IMR-90 (cell line): ENCODE results near the gene TRAP1. TPM values are rescaled to one million over a fixed set of nuclear protein-coding genes. Genes with fewer than 3 reads are reported as not detected.

ENCODE experiments used
- ATAC-seq: fragments of 200-7000 bp; cut with Tn5 transposase; 2 replicates; pipeline ENCODE4 v1.9.1; 2020; ENCODE audit warnings: low read depth, mild to moderate bottlenecking, moderate library complexity
- BruUV-seq: library from RNA; stranded (reverse); fragments of 400-500 nt; replicated peaks from 2 replicates; lab custom pipeline; 2021; lab: Mats Ljungman, UMichigan
- CTCF ChIA-PET: fragments of 300-600 bp; formaldehyde crosslinking; extraction: SDS; loops from one replicate; lab custom pipeline; 2021; ENCODE audit warnings: antibody characterized with exemption; lab: Yijun Ruan, JAX
- POLR2A ChIA-PET: fragments of 300-600 bp; sonication (Branson Sonifier 250); formaldehyde crosslinking; loops from one replicate; lab custom pipeline; 2022; ENCODE audit warnings: antibody characterized with exemption; ENCODE audit not compliant: unreplicated experiment; lab: Charles Lee
- DNase-seq: peaks from one replicate; pipeline ENCODE4 v3.0.0; 2013
- H2AFZ ChIP-seq: replicated peaks from 2 replicates; pipeline ENCODE3; 2013; ENCODE audit warnings: low read length, mild to moderate bottlenecking; ENCODE audit not compliant: poor library complexity
- H2AK5ac ChIP-seq: 2 replicates; pipeline ENCODE4 v1.6.1; 2013; ENCODE audit warnings: low read depth, low read length, inconsistent platforms
- H2AK9ac ChIP-seq: replicated peaks from 2 replicates; pipeline ENCODE3; 2013; ENCODE audit warnings: mild to moderate bottlenecking, low read depth, low read length, moderate library complexity; ENCODE audit not compliant: poor library complexity
- H2BK120ac ChIP-seq: 2 replicates; pipeline ENCODE4 v1.6.1; 2013; ENCODE audit warnings: low read depth, low read length, inconsistent platforms
- H2BK15ac ChIP-seq: 3 replicates; pipeline ENCODE4 v1.6.1; 2013; ENCODE audit warnings: low read depth, low read length, inconsistent platforms
- H2BK20ac ChIP-seq: 2 replicates; pipeline ENCODE4 v1.6.1; 2013; ENCODE audit warnings: low read depth, mild to moderate bottlenecking, inconsistent platforms, low read length, moderate library complexity
- H2BK5ac ChIP-seq: 2 replicates; pipeline ENCODE4 v1.6.1; 2013; ENCODE audit warnings: mild to moderate bottlenecking, low read depth, low read length, inconsistent platforms; ENCODE audit not compliant: poor library complexity, severe bottlenecking
- H3K14ac ChIP-seq: replicated peaks from 2 replicates; pipeline ENCODE4 v1.6.1; 2013; ENCODE audit warnings: low read depth, low read length, inconsistent platforms
- H3K18ac ChIP-seq: 2 replicates; pipeline ENCODE4 v1.6.1; 2013; ENCODE audit warnings: low read depth, low read length, control low read depth
- H3K23ac ChIP-seq: 2 replicates; pipeline ENCODE4 v1.6.1; 2013; ENCODE audit warnings: low read depth, low read length, inconsistent platforms
- H3K27ac ChIP-seq: 2 replicates; pipeline ENCODE4 v1.5.1; 2013; ENCODE audit warnings: mild to moderate bottlenecking, control low read depth, low read length; ENCODE audit not compliant: insufficient read depth
- H3K27me3 ChIP-seq: 2 replicates; pipeline ENCODE4 v1.6.1; 2013; ENCODE audit warnings: low read length; ENCODE audit not compliant: control insufficient read depth, insufficient read depth
- H3K36me3 ChIP-seq: 2 replicates; pipeline ENCODE4 v1.6.1; 2013; ENCODE audit warnings: low read length, mixed read lengths; ENCODE audit not compliant: control insufficient read depth, insufficient read depth
- H3K4ac ChIP-seq: 2 replicates; pipeline ENCODE4 v1.6.1; 2013; ENCODE audit warnings: low read depth, low read length, inconsistent platforms
- H3K4me1 ChIP-seq: 2 replicates; pipeline ENCODE4 v1.6.1; 2013; ENCODE audit warnings: low read length, mixed read lengths; ENCODE audit not compliant: control insufficient read depth, insufficient read depth
- H3K4me2 ChIP-seq: 2 replicates; pipeline ENCODE4 v1.6.1; 2013; ENCODE audit warnings: low read depth, mild to moderate bottlenecking, control low read depth, low read length, moderate library complexity
- H3K4me3 ChIP-seq: 2 replicates; pipeline ENCODE4 v1.5.1; 2013; ENCODE audit warnings: low read depth, mild to moderate bottlenecking, control low read depth, low read length, moderate library complexity; ENCODE audit not compliant: insufficient read depth
- H3K56ac ChIP-seq: 2 replicates; pipeline ENCODE4 v1.6.1; 2013; ENCODE audit warnings: low read length, inconsistent platforms; ENCODE audit not compliant: insufficient read depth; ENCODE audit errors: extremely low read depth
- H3K79me1 ChIP-seq, 2 experiments: 2 replicates each; pipeline ENCODE4 v1.6.1; 2013; ENCODE audit warnings: low read length in 2 of 2, inconsistent platforms in 1 of 2, low read depth in 1 of 2
- H3K9ac ChIP-seq: 2 replicates; pipeline ENCODE4 v1.6.1; 2013; ENCODE audit warnings: low read depth, low read length, control low read depth
- H3K9me1 ChIP-seq: 2 replicates; pipeline ENCODE4 v1.6.1; 2013; ENCODE audit warnings: low read length, inconsistent platforms; ENCODE audit not compliant: insufficient read depth
- H3K9me3 ChIP-seq: 2 replicates; pipeline ENCODE4 v1.6.1; 2013; ENCODE audit warnings: low read length; ENCODE audit not compliant: control insufficient read depth, insufficient read depth
- H4K20me1 ChIP-seq: 2 replicates; pipeline ENCODE4 v1.6.1; 2013; ENCODE audit warnings: low read length, inconsistent platforms; ENCODE audit not compliant: insufficient read depth
- H4K5ac ChIP-seq: 2 replicates; pipeline ENCODE4 v1.6.1; 2013; ENCODE audit warnings: mild to moderate bottlenecking, low read depth, low read length, control low read depth
- H4K8ac ChIP-seq, 2 experiments: 2 replicates each; pipeline ENCODE4 v1.6.1; 2013; ENCODE audit warnings: low read depth in 2 of 2, low read length in 2 of 2, control low read depth in 1 of 2, inconsistent platforms in 1 of 2
- H4K91ac ChIP-seq: 2 replicates; pipeline ENCODE4 v1.6.1; 2013; ENCODE audit warnings: low read depth, low read length, inconsistent platforms; ENCODE audit not compliant: insufficient read depth
- CEBPB ChIP-seq: IDR thresholded peaks from 2 replicates; pipeline ENCODE4 v1.6.1; 2012; ENCODE audit warnings: low read depth, low read length, improper control_type of control experiment
- WGBS, 2 experiments: methylation state at CpG; one replicate each; pipeline versions ENCODE4 v1.1.5 to v1.1.7; 2013; ENCODE audit warnings: missing lambda C conversion rate in 2 of 2; ENCODE audit not compliant: insufficient read length in 1 of 2; ENCODE audit errors: extremely low coverage in 2 of 2; 5-methylcytosine and 5-hydroxymethylcytosine counted together
- dilution Hi-C: fragments of 300-500 bp; cut with HindIII; formaldehyde crosslinking; loops from one replicate; pipeline ENCODE4 v1.14.3; 2018; ENCODE audit warnings: low sequenced_read_pairs; ENCODE audit not compliant: unreplicated experiment
- in situ Hi-C: fragments of 300-500 bp; cut with MboI; formaldehyde crosslinking; loops from 3 replicates; pipeline ENCODE4 v1.14.3; 2019; ENCODE audit warnings: low sequenced_read_pairs, inconsistent platforms, mixed read lengths
- intact Hi-C: fragments of 100-400 bp; cut with micrococcal nuclease; formaldehyde crosslinking; loops from 2 replicates; pipeline ENCODE4 v1.10.0; 2022
- polyA plus RNA-seq, 3 experiments: library from polyadenylated mRNA; depleted of rRNA; stranded (reverse); fragments of >200 nt; gene quantifications; 2 replicates each; pipeline ENCODE4 v1.2.3, GENCODE V29; 2012; ENCODE audit warnings: low replicate concordance in 1 of 3
- total RNA-seq: library from RNA; depleted of rRNA; stranded (reverse); fragments of >200 nt; gene quantifications from 2 replicates; pipeline ENCODE4 v1.2.3, GENCODE V29; 2012

Gene TRAP1
- total and polyA plus RNA-seq, 2 of the 4 experiments (the other 2 are of a cell fraction): 139 to 145 TPM

DNA sequence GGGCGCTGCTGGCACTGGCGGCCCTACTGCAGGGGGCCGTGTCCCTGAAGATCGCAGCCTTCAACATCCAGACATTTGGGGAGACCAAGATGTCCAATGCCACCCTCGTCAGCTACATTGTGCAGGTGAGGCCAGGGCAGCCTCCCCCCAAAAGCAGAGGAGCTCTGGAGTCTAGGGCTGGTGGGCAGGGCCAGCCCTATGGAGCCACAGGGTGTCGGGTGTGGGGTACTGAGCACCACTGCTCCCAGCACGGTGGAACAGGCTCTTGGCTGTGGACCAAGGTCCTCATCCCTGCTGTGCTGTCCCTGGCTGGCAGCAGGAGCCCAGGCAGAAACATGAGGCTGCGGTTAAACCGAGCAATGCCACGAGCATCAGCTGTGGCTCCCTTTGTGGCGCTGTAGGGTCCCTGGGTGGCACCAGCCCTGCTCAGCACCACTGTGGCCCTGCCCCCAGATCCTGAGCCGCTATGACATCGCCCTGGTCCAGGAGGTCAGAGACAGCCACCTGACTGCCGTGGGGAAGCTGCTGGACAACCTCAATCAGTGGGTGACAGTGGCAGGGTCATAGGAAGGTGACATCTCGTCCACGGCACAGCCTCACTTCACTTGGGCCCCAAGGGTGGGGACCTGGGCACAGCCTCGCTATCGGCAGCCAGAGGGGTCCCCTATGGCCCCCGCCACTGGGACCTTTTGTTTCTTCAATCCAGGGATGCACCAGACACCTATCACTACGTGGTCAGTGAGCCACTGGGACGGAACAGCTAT lies 61.7 kb downstream of the TRAP1 start:
- Histone ChIP-seq H3K9me3 (no peaks in the 10 kb centered on the region), H3K56ac (no peak overlapping the region), H2AK5ac (no peak overlapping the region), H3K4me1 (no peaks in the 10 kb centered on the region), H2BK120ac (no peak overlapping the region), H2BK5ac (no peak overlapping the region), H4K5ac (no peak overlapping the region), H3K36me3 (peaks cover 63% of the 10 kb centered on the region), H4K91ac (no peak overlapping the region), H2BK20ac (no peak overlapping the region), H3K4ac (no peak overlapping the region), H3K4me3 (no peak overlapping the region), H3K79me1 (peaks cover 0 to 12% of the 10 kb centered on the region in 2 experiments; a peak in 1 of 4 replicates), H3K27me3 (no peaks in the 10 kb centered on the region), H3K9me1 (peaks cover 14% of the 10 kb centered on the region), H3K23ac (no peak overlapping the region), H3K9ac (no peak overlapping the region), H2AK9ac (no peak overlapping the region), H3K14ac (no peak overlapping the region), H3K27ac (no peak overlapping the region), H4K20me1 (peaks cover 10% of the 10 kb centered on the region), H4K8ac (no peak overlapping the region), H2BK15ac (no peak overlapping the region), H2AFZ (peak overlapping the region; percentile 3), H3K18ac (no peak overlapping the region), H3K4me2 (no peak overlapping the region)
- dilution Hi-C loops (no loop called here), intact Hi-C loops (no loop called here), in situ Hi-C loops (no loop called here)
- ATAC-seq (no peak), DNase-seq (no peak)
- TF ChIP-seq CEBPB: no peak
- ChIA-PET POLR2A (no interaction called here), CTCF (no interaction called here)
- no TSS peak for BruUV-seq
- 96% methylated on average over 10 of the region's 21 CpGs; no CpG with 5 or more reads in 1 of the 2 experiments for WGBS, 2 experiments
